HepG2 (cell line): ENCODE measurements around the gene DDRGK1. TPM values are rescaled to one million over a fixed set of nuclear protein-coding genes. Genes with fewer than 3 reads are reported as not detected.
A peak's percentile ranks its signal among the peaks of the same experiment; 100 is the strongest.

Source experiments
- BORCS8-MEF2B ChIP-seq: sonication (generic); formaldehyde crosslinking; IDR thresholded peaks from 2 replicates; pipeline ENCODE4 v1.8.0; 2022; ENCODE audit warnings: mild to moderate bottlenecking, missing genetic modification reagents
- FOXK2 ChIP-seq: fragments of 450-650 bp; IDR thresholded peaks from 2 replicates; pipeline ENCODE4 v1.6.1; 2016
- GTF3A ChIP-seq: sonication (generic); formaldehyde crosslinking; conservative IDR thresholded peaks from 2 replicates; pipeline ENCODE4 v1.4.0; 2020; ENCODE audit warnings: mild to moderate bottlenecking, missing genetic modification reagents
- IKZF4 ChIP-seq: sonication (generic); formaldehyde crosslinking; IDR thresholded peaks from 2 replicates; pipeline ENCODE4 v1.5.1; 2020; ENCODE audit warnings: borderline replicate concordance, mild to moderate bottlenecking, low read depth, missing genetic modification reagents; ENCODE audit errors: not compliant biosample characterization
- SMAD1 ChIP-seq: sonication (generic); formaldehyde crosslinking; IDR thresholded peaks from 2 replicates; pipeline ENCODE4 v1.4.0; 2020; ENCODE audit warnings: missing genetic modification reagents, low read depth, mild to moderate bottlenecking, borderline replicate concordance
- SRY ChIP-seq: sonication (generic); formaldehyde crosslinking; IDR thresholded peaks from 2 replicates; pipeline ENCODE4 v1.8.0; 2022; ENCODE audit warnings: mild to moderate bottlenecking, missing genetic modification reagents
- TMF1 ChIP-seq: sonication (generic); formaldehyde crosslinking; IDR thresholded peaks from 2 replicates; pipeline ENCODE4 v1.8.1; 2022; ENCODE audit warnings: low read depth, missing genetic modification reagents
- ZMYM3 ChIP-seq: sonication (generic); formaldehyde crosslinking; IDR thresholded peaks from 2 replicates; pipeline ENCODE4 v1.5.1; 2020; ENCODE audit warnings: mild to moderate bottlenecking, missing genetic modification reagents
- polyA plus RNA-seq, 8 experiments: library from polyadenylated mRNA; depleted of rRNA in 3 of 8; stranded (reverse) in 7 of 8; unstranded in 1 of 8; fragments of >200 nt; fragmentation: Illumina TruSeq in 4 of 8; extraction: Trizol in 4 of 8; gene quantifications; 2 replicates each; pipeline versions ENCODE4 v1.2.1 to v1.2.3, GENCODE V29; 2011 to 2016; ENCODE audit warnings: low read depth in 4 of 8, missing spikeins in 1 of 8, mixed read lengths in 1 of 8; ENCODE audit not compliant: insufficient read depth in 1 of 8
- total RNA-seq, 5 experiments: library from RNA; depleted of rRNA; stranded (reverse); fragments of >200 nt; fragmentation: Illumina TruSeq; extraction: Trizol; gene quantifications; 2 replicates each; pipeline ENCODE4 v1.2.3, GENCODE V29; 2016; ENCODE audit warnings: low read depth in 1 of 5
- TF ChIP-seq, protein P1 (sequence below): sonication (generic); formaldehyde crosslinking; IDR thresholded peaks from 2 replicates; pipeline ENCODE4 v1.5.0; 2020; ENCODE audit warnings: missing genetic modification reagents
- TF ChIP-seq, protein P2 (sequence below): fragments of 450-650 bp; IDR thresholded peaks from 2 replicates; pipeline ENCODE4 v1.6.1; 2017
- TF ChIP-seq, protein P3 (sequence below): sonication (generic); formaldehyde crosslinking; conservative IDR thresholded peaks from 2 replicates; pipeline ENCODE4 v1.4.0; 2020; ENCODE audit warnings: mild to moderate bottlenecking, missing genetic modification reagents, moderate library complexity
- TF ChIP-seq, protein P4 (sequence below): sonication (generic); formaldehyde crosslinking; IDR thresholded peaks from 2 replicates; pipeline ENCODE4 v1.9.0; 2021; ENCODE audit warnings: missing genetic modification reagents, borderline replicate concordance
- TF ChIP-seq, protein P5 (sequence below): sonication (generic); formaldehyde crosslinking; IDR thresholded peaks from 2 replicates; pipeline ENCODE4 v1.4.0; 2020; ENCODE audit warnings: mild to moderate bottlenecking, missing genetic modification reagents
- TF ChIP-seq, protein P6 (sequence below): sonication (generic); formaldehyde crosslinking; IDR thresholded peaks from 2 replicates; pipeline ENCODE4 v1.8.0; 2022; ENCODE audit warnings: missing genetic modification reagents, mild to moderate bottlenecking, borderline replicate concordance
- TF ChIP-seq, protein P7 (sequence below): sonication (generic); formaldehyde crosslinking; IDR thresholded peaks from 2 replicates; pipeline ENCODE4 v1.8.1; 2023; ENCODE audit warnings: mild to moderate bottlenecking, missing genetic modification reagents

DDRGK1 gene
- total and polyA plus RNA-seq, 2 of the 13 experiments (the other 11 are each of a cell fraction or from before 2014, with no cell fraction given), result 96.7 to 149 TPM

DNA sequence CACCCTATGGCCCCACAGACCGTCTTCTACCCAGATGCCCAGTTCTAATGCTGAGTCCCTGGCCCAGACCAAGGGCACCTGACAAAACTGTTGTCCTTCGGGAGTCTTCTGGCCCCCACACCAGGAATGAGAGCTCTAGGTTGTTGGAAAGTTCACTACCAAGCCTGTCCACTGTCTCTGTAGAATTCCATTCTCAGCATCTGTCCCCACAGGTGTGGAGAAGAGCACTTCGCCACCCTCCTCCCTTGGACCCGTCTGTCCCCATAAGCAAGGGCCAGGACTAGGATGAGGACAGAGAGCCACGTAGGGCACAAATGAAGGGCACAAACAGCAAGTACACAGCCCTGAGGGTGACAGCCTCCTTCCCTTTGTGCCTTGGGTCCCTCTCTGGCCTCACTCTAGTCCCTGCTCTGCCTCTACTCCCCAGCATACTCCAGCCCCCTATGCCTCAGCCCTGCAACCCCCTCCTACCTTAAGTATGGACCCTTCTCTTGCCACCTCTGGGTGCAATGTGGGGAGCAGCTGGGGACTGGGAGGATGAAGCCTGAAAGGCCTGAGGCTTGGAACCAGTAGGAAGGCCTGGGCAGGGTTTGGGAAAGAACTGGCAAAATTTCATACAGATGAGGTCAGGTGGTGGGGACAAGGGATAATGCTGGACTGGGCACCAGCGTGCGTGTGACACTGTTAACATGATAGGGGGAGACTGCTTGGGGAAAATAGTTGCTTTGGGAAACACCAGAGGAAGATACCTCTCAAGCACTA, 35.5 kb downstream of the DDRGK1 start (continued):
- TF ChIP-seq, protein P1, sequence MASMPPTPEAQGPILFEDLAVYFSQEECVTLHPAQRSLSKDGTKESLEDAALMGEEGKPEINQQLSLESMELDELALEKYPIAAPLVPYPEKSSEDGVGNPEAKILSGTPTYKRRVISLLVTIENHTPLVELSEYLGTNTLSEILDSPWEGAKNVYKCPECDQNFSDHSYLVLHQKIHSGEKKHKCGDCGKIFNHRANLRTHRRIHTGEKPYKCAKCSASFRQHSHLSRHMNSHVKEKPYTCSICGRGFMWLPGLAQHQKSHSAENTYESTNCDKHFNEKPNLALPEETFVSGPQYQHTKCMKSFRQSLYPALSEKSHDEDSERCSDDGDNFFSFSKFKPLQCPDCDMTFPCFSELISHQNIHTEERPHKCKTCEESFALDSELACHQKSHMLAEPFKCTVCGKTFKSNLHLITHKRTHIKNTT (CRISPR knock-in tag), result no peak
- no peak for TF ChIP-seq GTF3A
- TF ChIP-seq, protein P2, sequence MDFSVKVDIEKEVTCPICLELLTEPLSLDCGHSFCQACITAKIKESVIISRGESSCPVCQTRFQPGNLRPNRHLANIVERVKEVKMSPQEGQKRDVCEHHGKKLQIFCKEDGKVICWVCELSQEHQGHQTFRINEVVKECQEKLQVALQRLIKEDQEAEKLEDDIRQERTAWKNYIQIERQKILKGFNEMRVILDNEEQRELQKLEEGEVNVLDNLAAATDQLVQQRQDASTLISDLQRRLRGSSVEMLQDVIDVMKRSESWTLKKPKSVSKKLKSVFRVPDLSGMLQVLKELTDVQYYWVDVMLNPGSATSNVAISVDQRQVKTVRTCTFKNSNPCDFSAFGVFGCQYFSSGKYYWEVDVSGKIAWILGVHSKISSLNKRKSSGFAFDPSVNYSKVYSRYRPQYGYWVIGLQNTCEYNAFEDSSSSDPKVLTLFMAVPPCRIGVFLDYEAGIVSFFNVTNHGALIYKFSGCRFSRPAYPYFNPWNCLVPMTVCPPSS, result no peak
- no peak for TF ChIP-seq FOXK2
- TF ChIP-seq, protein P3, sequence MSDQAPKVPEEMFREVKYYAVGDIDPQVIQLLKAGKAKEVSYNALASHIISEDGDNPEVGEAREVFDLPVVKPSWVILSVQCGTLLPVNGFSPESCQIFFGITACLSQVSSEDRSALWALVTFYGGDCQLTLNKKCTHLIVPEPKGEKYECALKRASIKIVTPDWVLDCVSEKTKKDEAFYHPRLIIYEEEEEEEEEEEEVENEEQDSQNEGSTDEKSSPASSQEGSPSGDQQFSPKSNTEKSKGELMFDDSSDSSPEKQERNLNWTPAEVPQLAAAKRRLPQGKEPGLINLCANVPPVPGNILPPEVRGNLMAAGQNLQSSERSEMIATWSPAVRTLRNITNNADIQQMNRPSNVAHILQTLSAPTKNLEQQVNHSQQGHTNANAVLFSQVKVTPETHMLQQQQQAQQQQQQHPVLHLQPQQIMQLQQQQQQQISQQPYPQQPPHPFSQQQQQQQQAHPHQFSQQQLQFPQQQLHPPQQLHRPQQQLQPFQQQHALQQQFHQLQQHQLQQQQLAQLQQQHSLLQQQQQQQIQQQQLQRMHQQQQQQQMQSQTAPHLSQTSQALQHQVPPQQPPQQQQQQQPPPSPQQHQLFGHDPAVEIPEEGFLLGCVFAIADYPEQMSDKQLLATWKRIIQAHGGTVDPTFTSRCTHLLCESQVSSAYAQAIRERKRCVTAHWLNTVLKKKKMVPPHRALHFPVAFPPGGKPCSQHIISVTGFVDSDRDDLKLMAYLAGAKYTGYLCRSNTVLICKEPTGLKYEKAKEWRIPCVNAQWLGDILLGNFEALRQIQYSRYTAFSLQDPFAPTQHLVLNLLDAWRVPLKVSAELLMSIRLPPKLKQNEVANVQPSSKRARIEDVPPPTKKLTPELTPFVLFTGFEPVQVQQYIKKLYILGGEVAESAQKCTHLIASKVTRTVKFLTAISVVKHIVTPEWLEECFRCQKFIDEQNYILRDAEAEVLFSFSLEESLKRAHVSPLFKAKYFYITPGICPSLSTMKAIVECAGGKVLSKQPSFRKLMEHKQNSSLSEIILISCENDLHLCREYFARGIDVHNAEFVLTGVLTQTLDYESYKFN (CRISPR knock-in tag), result no peak
- TF ChIP-seq, protein P4, sequence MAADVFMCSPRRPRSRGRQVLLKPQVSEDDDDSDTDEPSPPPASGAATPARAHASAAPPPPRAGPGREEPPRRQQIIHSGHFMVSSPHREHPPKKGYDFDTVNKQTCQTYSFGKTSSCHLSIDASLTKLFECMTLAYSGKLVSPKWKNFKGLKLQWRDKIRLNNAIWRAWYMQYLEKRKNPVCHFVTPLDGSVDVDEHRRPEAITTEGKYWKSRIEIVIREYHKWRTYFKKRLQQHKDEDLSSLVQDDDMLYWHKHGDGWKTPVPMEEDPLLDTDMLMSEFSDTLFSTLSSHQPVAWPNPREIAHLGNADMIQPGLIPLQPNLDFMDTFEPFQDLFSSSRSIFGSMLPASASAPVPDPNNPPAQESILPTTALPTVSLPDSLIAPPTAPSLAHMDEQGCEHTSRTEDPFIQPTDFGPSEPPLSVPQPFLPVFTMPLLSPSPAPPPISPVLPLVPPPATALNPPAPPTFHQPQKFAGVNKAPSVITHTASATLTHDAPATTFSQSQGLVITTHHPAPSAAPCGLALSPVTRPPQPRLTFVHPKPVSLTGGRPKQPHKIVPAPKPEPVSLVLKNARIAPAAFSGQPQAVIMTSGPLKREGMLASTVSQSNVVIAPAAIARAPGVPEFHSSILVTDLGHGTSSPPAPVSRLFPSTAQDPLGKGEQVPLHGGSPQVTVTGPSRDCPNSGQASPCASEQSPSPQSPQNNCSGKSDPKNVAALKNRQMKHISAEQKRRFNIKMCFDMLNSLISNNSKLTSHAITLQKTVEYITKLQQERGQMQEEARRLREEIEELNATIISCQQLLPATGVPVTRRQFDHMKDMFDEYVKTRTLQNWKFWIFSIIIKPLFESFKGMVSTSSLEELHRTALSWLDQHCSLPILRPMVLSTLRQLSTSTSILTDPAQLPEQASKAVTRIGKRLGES, result no peak
- peak; percentile 42 for TF ChIP-seq IKZF4 (CRISPR knock-in tag)
- 0 out of 2 replicates have a peak, but pooled peaks have one; percentile 31 for TF ChIP-seq BORCS8-MEF2B (CRISPR knock-in tag)
- TF ChIP-seq TMF1 (CRISPR knock-in tag), result no peak
- TF ChIP-seq SRY (CRISPR knock-in tag), result 0 out of 2 replicates have a peak, but pooled peaks have one; percentile 20
- TF ChIP-seq, protein P5, sequence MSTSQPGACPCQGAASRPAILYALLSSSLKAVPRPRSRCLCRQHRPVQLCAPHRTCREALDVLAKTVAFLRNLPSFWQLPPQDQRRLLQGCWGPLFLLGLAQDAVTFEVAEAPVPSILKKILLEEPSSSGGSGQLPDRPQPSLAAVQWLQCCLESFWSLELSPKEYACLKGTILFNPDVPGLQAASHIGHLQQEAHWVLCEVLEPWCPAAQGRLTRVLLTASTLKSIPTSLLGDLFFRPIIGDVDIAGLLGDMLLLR (CRISPR knock-in tag), result peak; percentile 27; the same call in 1 of the 2 replicates
- 0 out of 2 replicates have a peak, but pooled peaks have one; percentile 45 for TF ChIP-seq SMAD1 (CRISPR knock-in tag)
- TF ChIP-seq, protein P6, sequence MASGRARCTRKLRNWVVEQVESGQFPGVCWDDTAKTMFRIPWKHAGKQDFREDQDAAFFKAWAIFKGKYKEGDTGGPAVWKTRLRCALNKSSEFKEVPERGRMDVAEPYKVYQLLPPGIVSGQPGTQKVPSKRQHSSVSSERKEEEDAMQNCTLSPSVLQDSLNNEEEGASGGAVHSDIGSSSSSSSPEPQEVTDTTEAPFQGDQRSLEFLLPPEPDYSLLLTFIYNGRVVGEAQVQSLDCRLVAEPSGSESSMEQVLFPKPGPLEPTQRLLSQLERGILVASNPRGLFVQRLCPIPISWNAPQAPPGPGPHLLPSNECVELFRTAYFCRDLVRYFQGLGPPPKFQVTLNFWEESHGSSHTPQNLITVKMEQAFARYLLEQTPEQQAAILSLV (CRISPR knock-in tag), result peak; percentile 12; the same call in 1 of the 2 replicates
- no peak for TF ChIP-seq ZMYM3 (CRISPR knock-in tag)
- TF ChIP-seq, protein P7, sequence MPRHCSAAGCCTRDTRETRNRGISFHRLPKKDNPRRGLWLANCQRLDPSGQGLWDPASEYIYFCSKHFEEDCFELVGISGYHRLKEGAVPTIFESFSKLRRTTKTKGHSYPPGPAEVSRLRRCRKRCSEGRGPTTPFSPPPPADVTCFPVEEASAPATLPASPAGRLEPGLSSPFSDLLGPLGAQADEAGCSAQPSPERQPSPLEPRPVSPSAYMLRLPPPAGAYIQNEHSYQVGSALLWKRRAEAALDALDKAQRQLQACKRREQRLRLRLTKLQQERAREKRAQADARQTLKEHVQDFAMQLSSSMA (CRISPR knock-in tag), result 0 out of 2 replicates have a peak, but pooled peaks have one; percentile 23
